Testis (tissue), 3 donors: ENCODE data around the gene RBPJ. TPM values are rescaled to one million over a fixed set of nuclear protein-coding genes. Genes with fewer than 3 reads are reported as not detected.
A peak's percentile ranks its signal among the peaks of the same experiment; 100 is the strongest.
"Not testable (repeated sequence)": the region's sequence is repeated elsewhere in the genome, so short reads cannot be mapped to it uniquely, and the experiment has no call there.

ENCODE experiments used
- DNase-seq: peaks from one replicate; pipeline ENCODE4 v3.0.0-alpha.2; 2019
- H3K27ac ChIP-seq, 2 donors: fragments of 200-600 bp; sonication (generic); one replicate each; pipeline ENCODE4 v1.5.1; 2019
- H3K27me3 ChIP-seq: fragments of 200-600 bp; sonication (generic); one replicate; pipeline ENCODE4 v1.5.1; 2019
- H3K36me3 ChIP-seq: fragments of 200-600 bp; sonication (generic); one replicate; pipeline ENCODE4 v1.5.1; 2017; ENCODE audit warnings: low read depth; ENCODE audit errors: missing control alignments
- H3K4me1 ChIP-seq: fragments of 200-600 bp; sonication (generic); one replicate; pipeline ENCODE4 v1.5.1; 2019
- H3K4me3 ChIP-seq, 2 donors: fragments of 200-600 bp; sonication (generic); one replicate each; pipeline ENCODE4 v1.5.1; 2017 to 2019
- H3K9me3 ChIP-seq: fragments of 200-600 bp; sonication (generic); one replicate; pipeline ENCODE4 v1.5.1; 2017
- POLR2A ChIP-seq: fragments of 450-650 bp; IDR thresholded peaks from one replicate; pipeline ENCODE4 v1.6.1; 2017; ENCODE audit warnings: antibody characterized with exemption, mild to moderate bottlenecking, moderate library complexity
- WGBS, 2 donors: methylation state at CpG; one replicate each; pipeline ENCODE4 v1.1.5; 2018; 5-methylcytosine and 5-hydroxymethylcytosine counted together
- intact Hi-C: fragments of 100-400 bp; cut with DNase I; formaldehyde crosslinking; loops from one replicate; pipeline ENCODE4 v1.15.1; 2023; ENCODE audit warnings: low total_unique reads
- polyA plus RNA-seq: library from polyadenylated mRNA; stranded (reverse); fragments of 350-450 nt; fragmentation: Illumina TruSeq; extraction: RNeasy Lipid Tissue Mini Kit (QIAGEN cat#74804); gene quantifications from one replicate; pipeline ENCODE4 v1.2.3, GENCODE V29; 2014; ENCODE audit warnings: low read depth, low replicate concordance; ENCODE audit not compliant: insufficient read depth
- total RNA-seq, 2 donors: library from RNA; depleted of rRNA; stranded (reverse); fragments of >200 nt; gene quantifications; one replicate each; pipeline ENCODE4 v1.2.3, GENCODE V29; 2016
- TF ChIP-seq, protein P1 (sequence below), 3 experiments: fragments of 450-650 bp in 2 of 3; fragments of 200-600 bp in 1 of 3; sonication (generic) in 1 of 3; IDR thresholded peaks; one replicate each; pipeline ENCODE4 v1.5.1; 2016 to 2019; ENCODE audit warnings: antibody characterized with exemption in 3 of 3, mild to moderate bottlenecking in 2 of 3, moderate library complexity in 1 of 3

The RBPJ gene
- total and polyA plus RNA-seq, 3 donors from 2014 or later = 57.7 to 75.8 (median 71.6) TPM

DNA sequence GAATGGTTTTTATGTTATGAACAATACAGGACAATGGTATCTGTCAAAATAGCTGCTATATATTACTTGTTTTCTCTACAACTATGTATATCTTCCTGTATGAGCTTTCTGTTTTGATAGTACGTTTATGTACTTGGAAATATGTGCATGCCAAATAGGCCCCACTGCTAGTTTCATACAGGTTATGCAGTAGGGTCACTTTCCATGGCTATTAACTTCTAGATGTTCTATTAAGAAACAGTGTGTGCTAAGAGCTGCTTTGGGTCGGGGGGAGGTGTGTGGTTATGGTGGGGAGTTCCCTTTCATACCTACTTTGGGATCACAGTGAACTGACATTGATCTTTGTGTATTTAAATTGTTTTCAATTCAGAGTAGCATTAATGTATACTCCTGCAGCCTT lies 30.9 kb downstream of the RBPJ start:
- Histone ChIP-seq H3K36me3 (no peaks in the 10 kb centered on the region), H3K27me3 (no peaks in the 10 kb centered on the region), H3K9me3 (no peaks in the 10 kb centered on the region), H3K4me1 (no peaks in the 10 kb centered on the region), H3K27ac (no peak overlapping the region), H3K4me3 (no peak overlapping the region)
- TF ChIP-seq, protein P1, sequence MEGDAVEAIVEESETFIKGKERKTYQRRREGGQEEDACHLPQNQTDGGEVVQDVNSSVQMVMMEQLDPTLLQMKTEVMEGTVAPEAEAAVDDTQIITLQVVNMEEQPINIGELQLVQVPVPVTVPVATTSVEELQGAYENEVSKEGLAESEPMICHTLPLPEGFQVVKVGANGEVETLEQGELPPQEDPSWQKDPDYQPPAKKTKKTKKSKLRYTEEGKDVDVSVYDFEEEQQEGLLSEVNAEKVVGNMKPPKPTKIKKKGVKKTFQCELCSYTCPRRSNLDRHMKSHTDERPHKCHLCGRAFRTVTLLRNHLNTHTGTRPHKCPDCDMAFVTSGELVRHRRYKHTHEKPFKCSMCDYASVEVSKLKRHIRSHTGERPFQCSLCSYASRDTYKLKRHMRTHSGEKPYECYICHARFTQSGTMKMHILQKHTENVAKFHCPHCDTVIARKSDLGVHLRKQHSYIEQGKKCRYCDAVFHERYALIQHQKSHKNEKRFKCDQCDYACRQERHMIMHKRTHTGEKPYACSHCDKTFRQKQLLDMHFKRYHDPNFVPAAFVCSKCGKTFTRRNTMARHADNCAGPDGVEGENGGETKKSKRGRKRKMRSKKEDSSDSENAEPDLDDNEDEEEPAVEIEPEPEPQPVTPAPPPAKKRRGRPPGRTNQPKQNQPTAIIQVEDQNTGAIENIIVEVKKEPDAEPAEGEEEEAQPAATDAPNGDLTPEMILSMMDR (IDR thresholded peaks at IDR 0.05) = no peak
- no peak for TF ChIP-seq POLR2A
- no peak for DNase-seq
- intact Hi-C loops = no loop called here
- 79 to 88% methylated on average over 2 of the region's 2 CpGs for WGBS, 2 donors

DNA sequence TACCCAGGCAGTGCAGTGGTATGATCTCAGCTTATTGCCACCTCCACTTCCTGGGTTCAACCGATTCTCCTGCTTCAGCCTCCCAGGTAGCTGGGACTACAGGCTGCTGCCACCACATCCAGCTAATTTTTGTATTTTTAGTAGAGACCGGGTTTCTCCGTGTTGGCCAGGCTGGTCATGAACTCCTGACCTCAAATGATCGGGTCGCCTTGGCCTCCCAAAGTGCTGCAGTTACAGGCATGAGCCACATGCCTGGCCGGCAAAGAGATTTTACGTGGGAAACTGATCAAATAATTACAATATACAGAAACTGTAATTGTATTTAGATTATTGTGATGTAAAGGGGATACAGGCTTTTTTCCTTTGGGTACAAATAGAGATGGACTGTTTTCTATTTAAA lies 33.7 kb downstream of the RBPJ start:
- 81 to 86% methylated on average over 7 of the region's 7 CpGs for WGBS, 2 donors
- TF ChIP-seq, protein P1 (IDR thresholded peaks at IDR 0.05) = no peak
- no peak for TF ChIP-seq POLR2A

DNA sequence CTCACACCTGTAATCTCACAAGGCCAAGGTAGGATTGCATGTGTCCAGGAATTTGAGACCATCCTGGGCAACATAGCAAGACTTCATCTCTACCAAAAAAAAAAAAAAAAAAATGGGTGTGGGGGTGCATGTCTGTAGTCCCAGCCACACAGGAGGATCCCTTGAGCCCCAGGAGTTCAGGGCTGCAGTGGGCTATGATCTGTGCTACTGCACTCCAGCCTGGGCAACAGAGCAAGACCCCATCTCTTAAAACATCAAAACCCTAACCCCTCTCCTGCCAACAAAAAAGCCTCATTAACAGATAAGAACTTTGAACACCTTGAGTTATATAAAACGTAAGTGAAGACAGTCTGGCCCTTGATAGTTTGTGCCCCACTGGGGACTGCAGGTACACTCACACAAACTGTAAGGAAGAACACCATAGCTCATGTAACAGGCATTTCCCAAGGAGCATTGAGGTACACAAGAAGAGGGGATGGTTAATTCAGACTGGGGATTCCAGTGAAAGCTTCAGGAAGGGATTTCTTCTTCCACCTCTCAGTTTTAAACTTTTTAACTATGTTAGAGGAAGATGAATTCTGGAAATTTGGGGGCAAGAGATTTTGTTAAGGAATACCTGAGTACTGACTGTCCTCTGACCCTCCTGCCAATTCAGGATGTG lies 34.7 kb downstream of the RBPJ start:
- H3K36me3 ChIP-seq = no peaks in the 10 kb centered on the region
- TF ChIP-seq, protein P1 (IDR thresholded peaks at IDR 0.05) = no peak
- no peak for TF ChIP-seq POLR2A
- no peak overlapping the region for H3K4me3 ChIP-seq
- H3K4me1 ChIP-seq = no peaks in the 10 kb centered on the region
- H3K9me3 ChIP-seq = no peaks in the 10 kb centered on the region
- intact Hi-C loops = no loop called here
- WGBS, 2 donors = 68 to 86% methylated on average over 1 of the region's 1 CpG
- no peak for DNase-seq
- no peak overlapping the region for H3K27ac ChIP-seq
- H3K27me3 ChIP-seq = no peaks in the 10 kb centered on the region

More for the DNA sequence above, 33.7 kb downstream of the RBPJ start:
- no peaks in the 10 kb centered on the region for H3K36me3 ChIP-seq
- intact Hi-C loops = no loop called here
- no peaks in the 10 kb centered on the region for H3K4me1 ChIP-seq
- H3K9me3 ChIP-seq = no peaks in the 10 kb centered on the region
- H3K27me3 ChIP-seq = no peaks in the 10 kb centered on the region
- DNase-seq = no peak
- no peak overlapping the region for H3K27ac ChIP-seq
- no peak overlapping the region for H3K4me3 ChIP-seq

DNA sequence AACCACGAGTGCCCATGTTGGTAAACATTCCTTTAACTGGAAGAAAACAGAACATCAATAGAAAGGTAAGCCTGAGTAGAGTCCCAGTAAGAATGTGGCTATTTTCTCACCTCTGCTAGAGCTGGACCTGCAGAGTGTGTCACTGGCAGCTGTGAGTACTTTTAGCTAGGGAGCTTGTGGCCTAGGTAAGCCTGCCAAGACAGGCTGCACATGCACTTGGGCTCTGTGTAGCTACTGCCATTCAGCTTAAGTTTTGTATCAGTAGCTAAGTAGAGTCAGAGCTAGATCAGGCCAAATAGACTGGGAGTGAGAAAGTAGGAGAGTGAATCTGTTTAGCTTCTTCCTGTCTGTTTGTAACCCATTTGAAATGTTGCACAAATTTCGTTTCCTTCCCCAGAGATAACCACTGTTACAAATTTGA lies 35.3 kb downstream of the RBPJ start:
- Histone ChIP-seq H3K27me3 (no peaks in the 10 kb centered on the region), H3K36me3 (no peaks in the 10 kb centered on the region), H3K4me1 (peaks cover under 1% of the 10 kb centered on the region), H3K27ac (no peak overlapping the region), H3K9me3 (no peaks in the 10 kb centered on the region), H3K4me3 (no peak overlapping the region)
- TF ChIP-seq POLR2A = no peak
- TF ChIP-seq, protein P1 (IDR thresholded peaks at IDR 0.05) = no peak
- DNase-seq = no peak
- intact Hi-C loops = no loop called here
- 42 to 55% methylated on average over 2 of the region's 2 CpGs for WGBS, 2 donors

DNA sequence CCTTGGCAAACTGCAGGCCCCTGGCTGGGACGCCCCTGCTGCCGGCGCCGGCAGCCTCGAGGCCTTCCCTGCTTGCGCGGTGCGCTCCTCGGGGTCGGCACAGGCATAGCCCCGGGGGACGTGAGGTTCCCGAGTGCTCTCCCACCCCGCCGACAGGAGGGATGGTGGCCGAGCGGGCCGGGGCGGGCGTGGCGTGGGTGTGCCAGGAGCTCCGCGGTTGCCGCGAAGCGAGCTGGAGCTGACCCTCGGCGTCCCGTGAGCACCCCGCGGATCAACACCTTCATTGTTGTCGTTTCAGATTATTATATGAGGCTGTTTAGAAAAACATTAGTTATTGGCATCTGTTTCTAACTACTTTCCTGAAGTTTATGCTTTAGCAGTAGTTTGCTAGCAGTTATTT lies 38.7 kb downstream of the RBPJ start:
- intact Hi-C loops, H3K9me3 ChIP-seq, H3K36me3 ChIP-seq, DNase-seq, H3K27ac ChIP-seq, H3K27me3 ChIP-seq, H3K4me1 ChIP-seq: not testable (repeated sequence)
- H3K4me3 ChIP-seq = peak overlapping the region in 1 of 2 donors; percentile 15
- WGBS, 2 donors = 55 to 70% methylated on average over 26 to 32 of the region's 32 CpGs
